Natural killer cell (primary cell): Measurements from ENCODE around the gene PTPRM. TPM values are rescaled to one million over a fixed set of nuclear protein-coding genes. Genes with fewer than 3 reads are reported as not detected.

ENCODE experiments used
- ATAC-seq, 3 donors: fragments of 150-1000 bp in 2 of 3; fragments of 200-7000 bp in 1 of 3; cut with Tn5 transposase; 1 replicate in 1 of 3; 2 replicates in 2 of 3; pipeline ENCODE4 v1.10.0; 2021; ENCODE audit warnings: mild to moderate bottlenecking in 2 of 3, moderate library complexity in 2 of 3
- DNase-seq, 2 donors: peaks; one replicate each; pipeline versions ENCODE4 v3.0.0 to v3.0.0-alpha.2; 2013 to 2021; ENCODE audit warnings: mixed read lengths in 1 of 2
- H3K27ac ChIP-seq: one replicate; pipeline ENCODE4 v1.5.1; 2013; ENCODE audit warnings: mild to moderate bottlenecking, low read length
- H3K27me3 ChIP-seq: one replicate; pipeline ENCODE4 v1.6.1; 2013; ENCODE audit warnings: low read length; ENCODE audit not compliant: control insufficient read depth, insufficient read depth
- H3K36me3 ChIP-seq: one replicate; pipeline ENCODE4 v1.6.1; 2013; ENCODE audit warnings: low read length; ENCODE audit not compliant: control insufficient read depth, insufficient read depth
- H3K4me1 ChIP-seq: one replicate; pipeline ENCODE4 v1.6.1; 2013; ENCODE audit warnings: low read length; ENCODE audit not compliant: control insufficient read depth, insufficient read depth
- H3K4me3 ChIP-seq: one replicate; pipeline ENCODE4 v1.5.1; 2013; ENCODE audit warnings: low read length
- H3K9me3 ChIP-seq: one replicate; pipeline ENCODE4 v1.6.1; 2013; ENCODE audit warnings: low read length; ENCODE audit not compliant: control insufficient read depth, insufficient read depth
- H3K27ac Mint-ChIP-seq, 2 donors: one replicate each; pipeline ENCODE4 v1.8.0; 2022; ENCODE audit warnings: mild to moderate bottlenecking in 2 of 2, mixed read lengths in 2 of 2, moderate library complexity in 1 of 2
- H3K27me3 Mint-ChIP-seq, 2 donors: one replicate each; pipeline ENCODE4 v1.8.0; 2022; ENCODE audit warnings: low read depth in 2 of 2, mixed read lengths in 2 of 2
- H3K36me3 Mint-ChIP-seq: one replicate; pipeline ENCODE4 v1.8.0; 2022; ENCODE audit warnings: mixed read lengths
- H3K4me1 Mint-ChIP-seq, 2 donors: one replicate each; pipeline ENCODE4 v1.8.0; 2022; ENCODE audit warnings: mixed read lengths in 2 of 2
- H3K4me3 Mint-ChIP-seq: one replicate; pipeline ENCODE4 v1.8.0; 2022; ENCODE audit warnings: mild to moderate bottlenecking, moderate library complexity, mixed read lengths
- H3K9me3 Mint-ChIP-seq, 2 donors: one replicate each; pipeline ENCODE4 v1.8.0; 2022; ENCODE audit warnings: mixed read lengths in 2 of 2
- WGBS: methylation state at CpG from one replicate; pipeline ENCODE4 v1.1.7; 2013; ENCODE audit warnings: missing lambda C conversion rate; ENCODE audit not compliant: insufficient coverage; 5-methylcytosine and 5-hydroxymethylcytosine counted together
- intact Hi-C: fragments of 100-400 bp; cut with micrococcal nuclease; formaldehyde crosslinking; loops from one replicate; pipeline ENCODE4 v1.14.2; 2022
- total RNA-seq, 4 donors: library from RNA; stranded (reverse); fragments of 120-200 nt in 1 of 4; gene quantifications; one replicate each; pipeline versions ENCODE4 v1.2.3 to v1.2.4, GENCODE V29; 2013 to 2022
- TF ChIP-seq, protein P1 (sequence below): fragments of 200-600 bp; IDR thresholded peaks from one replicate; pipeline ENCODE4 v1.8.0; 2022; ENCODE audit warnings: antibody characterized with exemption

Gene PTPRM
- total RNA-seq, 3 donors from 2014 or later (not counting 1 experiment from before 2014, with no cell fraction given) = 5.0 to 13.2 (median 12.1) TPM

DNA sequence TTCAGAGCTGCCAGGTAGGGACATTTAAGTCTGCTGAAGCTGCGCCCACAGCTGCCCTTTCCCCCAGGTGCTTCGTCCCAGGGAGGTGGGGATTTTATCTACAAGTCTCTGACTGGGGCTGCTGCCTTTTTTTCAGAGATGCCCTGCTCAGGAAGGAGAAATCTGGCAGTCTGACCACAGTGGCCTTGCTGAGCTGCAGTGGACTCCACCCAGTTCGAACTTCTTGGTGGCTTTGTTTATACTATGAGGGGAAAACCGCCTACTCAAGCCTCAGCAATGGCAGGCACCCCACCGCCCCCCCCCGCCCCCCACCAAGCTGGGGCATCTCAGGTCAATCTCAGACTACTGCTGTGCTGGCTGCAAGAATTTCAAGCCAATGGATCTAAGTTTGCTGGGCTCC lies 584.1 kb downstream of the PTPRM start:
- Histone ChIP-seq H3K4me1 (peaks cover 4% of the 10 kb centered on the region), H3K9me3 (no peaks in the 10 kb centered on the region), H3K36me3 (no peaks in the 10 kb centered on the region), H3K4me3 (no peak overlapping the region), H3K27me3 (no peaks in the 10 kb centered on the region), H3K27ac (no peak overlapping the region)
- no peaks in the 10 kb centered on the region for H3K27me3 Mint-ChIP-seq
- no peak overlapping the region for H3K4me3 Mint-ChIP-seq
- H3K4me1 Mint-ChIP-seq = no peaks in the 10 kb centered on the region
- ATAC-seq (no peak), DNase-seq (no peak)
- 83% methylated on average over 6 of the region's 6 CpGs for WGBS
- peaks cover 0 to 12% of the 10 kb centered on the region in 2 donors for H3K9me3 Mint-ChIP-seq
- TF ChIP-seq, protein P1, sequence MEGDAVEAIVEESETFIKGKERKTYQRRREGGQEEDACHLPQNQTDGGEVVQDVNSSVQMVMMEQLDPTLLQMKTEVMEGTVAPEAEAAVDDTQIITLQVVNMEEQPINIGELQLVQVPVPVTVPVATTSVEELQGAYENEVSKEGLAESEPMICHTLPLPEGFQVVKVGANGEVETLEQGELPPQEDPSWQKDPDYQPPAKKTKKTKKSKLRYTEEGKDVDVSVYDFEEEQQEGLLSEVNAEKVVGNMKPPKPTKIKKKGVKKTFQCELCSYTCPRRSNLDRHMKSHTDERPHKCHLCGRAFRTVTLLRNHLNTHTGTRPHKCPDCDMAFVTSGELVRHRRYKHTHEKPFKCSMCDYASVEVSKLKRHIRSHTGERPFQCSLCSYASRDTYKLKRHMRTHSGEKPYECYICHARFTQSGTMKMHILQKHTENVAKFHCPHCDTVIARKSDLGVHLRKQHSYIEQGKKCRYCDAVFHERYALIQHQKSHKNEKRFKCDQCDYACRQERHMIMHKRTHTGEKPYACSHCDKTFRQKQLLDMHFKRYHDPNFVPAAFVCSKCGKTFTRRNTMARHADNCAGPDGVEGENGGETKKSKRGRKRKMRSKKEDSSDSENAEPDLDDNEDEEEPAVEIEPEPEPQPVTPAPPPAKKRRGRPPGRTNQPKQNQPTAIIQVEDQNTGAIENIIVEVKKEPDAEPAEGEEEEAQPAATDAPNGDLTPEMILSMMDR = no peak
- no peak overlapping the region for H3K27ac Mint-ChIP-seq
- intact Hi-C loops = no loop called here
- no peaks in the 10 kb centered on the region for H3K36me3 Mint-ChIP-seq

DNA sequence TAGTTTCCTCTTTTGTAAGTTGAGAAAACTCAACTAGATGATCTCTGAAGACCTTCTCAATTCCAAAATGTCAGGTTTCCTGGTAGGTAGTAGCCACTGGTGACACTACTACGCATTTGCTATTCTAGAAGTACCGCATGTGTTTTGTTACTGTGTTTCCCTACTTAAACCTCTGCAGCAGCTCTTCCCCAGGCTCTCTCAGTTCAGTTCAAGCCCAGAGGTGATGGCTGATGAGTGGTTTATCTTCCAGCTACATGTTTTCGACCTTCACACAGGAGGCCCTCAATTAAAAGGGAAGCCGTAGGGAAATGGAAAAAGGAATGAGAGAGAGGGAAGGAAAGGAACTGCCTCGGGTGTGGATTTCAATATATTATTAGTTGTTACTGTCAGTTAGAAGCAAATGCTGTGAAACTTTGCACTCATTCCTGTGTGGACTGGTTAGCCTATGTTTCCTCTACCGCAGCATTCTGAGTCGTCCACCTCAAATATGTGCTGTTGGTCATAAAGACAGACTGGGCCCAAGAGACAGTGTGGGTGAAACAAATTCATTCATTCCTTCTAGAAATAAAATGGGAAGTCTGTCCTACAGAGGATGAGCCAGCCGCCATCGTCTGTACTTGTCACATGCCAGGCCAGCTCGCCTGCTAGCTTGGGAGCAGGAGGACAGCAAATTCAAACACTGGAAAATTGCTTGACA lies 586.9 kb downstream of the PTPRM start:
- intact Hi-C loops = no loop called here
- H3K27ac Mint-ChIP-seq = no peak overlapping the region
- ATAC-seq = no peak
- H3K36me3 Mint-ChIP-seq = no peaks in the 10 kb centered on the region
- no peak overlapping the region for H3K27ac ChIP-seq
- H3K27me3 Mint-ChIP-seq = no peaks in the 10 kb centered on the region
- H3K4me1 ChIP-seq = peaks cover 4% of the 10 kb centered on the region
- 93% methylated on average over 10 of the region's 10 CpGs for WGBS
- H3K9me3 ChIP-seq = no peaks in the 10 kb centered on the region
- DNase-seq = no peak
- H3K4me1 Mint-ChIP-seq = no peaks in the 10 kb centered on the region
- H3K9me3 Mint-ChIP-seq = peaks cover 2 to 3% of the 10 kb centered on the region in 2 donors
- H3K4me3 Mint-ChIP-seq = no peak overlapping the region
- no peaks in the 10 kb centered on the region for H3K36me3 ChIP-seq
- TF ChIP-seq, protein P1 = no peak
- no peaks in the 10 kb centered on the region for H3K27me3 ChIP-seq
- H3K4me3 ChIP-seq = no peak overlapping the region

DNA sequence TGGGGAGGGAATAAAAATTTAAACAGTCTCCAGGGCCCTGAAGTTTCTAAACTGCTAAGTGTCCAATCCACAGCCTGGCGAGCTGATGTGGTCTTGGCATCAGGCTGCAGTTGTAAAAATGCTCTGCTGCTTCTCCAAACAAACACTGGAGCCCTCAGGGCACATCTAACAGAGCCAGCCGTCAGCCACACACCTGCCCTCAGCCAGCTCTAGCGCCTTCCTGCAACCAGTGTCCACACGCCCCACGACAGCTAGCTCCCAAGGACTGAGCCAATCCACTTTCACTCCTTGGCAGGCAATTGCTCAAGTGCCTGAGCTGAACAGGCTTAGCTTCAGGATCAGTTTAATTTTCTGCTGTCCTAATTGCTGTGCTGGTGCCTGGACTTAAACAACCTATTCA lies 595.7 kb downstream of the PTPRM start:
- H3K4me3 Mint-ChIP-seq = no peak overlapping the region
- H3K9me3 ChIP-seq = no peaks in the 10 kb centered on the region
- no peaks in the 10 kb centered on the region for H3K27me3 ChIP-seq
- peaks cover 3 to 4% of the 10 kb centered on the region in 2 donors for H3K9me3 Mint-ChIP-seq
- H3K4me1 Mint-ChIP-seq = no peaks in the 10 kb centered on the region
- no peaks in the 10 kb centered on the region for H3K4me1 ChIP-seq
- H3K36me3 Mint-ChIP-seq = no peaks in the 10 kb centered on the region
- DNase-seq = no peak
- H3K27ac Mint-ChIP-seq = no peak overlapping the region
- WGBS = 93% methylated on average over 5 of the region's 5 CpGs
- H3K27ac ChIP-seq = no peak overlapping the region
- TF ChIP-seq, protein P1 = no peak
- no peaks in the 10 kb centered on the region for H3K27me3 Mint-ChIP-seq
- intact Hi-C loops = no loop called here
- H3K4me3 ChIP-seq = no peak overlapping the region
- no peak for ATAC-seq
- H3K36me3 ChIP-seq = no peaks in the 10 kb centered on the region
